ENCODE data around the gene CAMTA1.

DNA sequence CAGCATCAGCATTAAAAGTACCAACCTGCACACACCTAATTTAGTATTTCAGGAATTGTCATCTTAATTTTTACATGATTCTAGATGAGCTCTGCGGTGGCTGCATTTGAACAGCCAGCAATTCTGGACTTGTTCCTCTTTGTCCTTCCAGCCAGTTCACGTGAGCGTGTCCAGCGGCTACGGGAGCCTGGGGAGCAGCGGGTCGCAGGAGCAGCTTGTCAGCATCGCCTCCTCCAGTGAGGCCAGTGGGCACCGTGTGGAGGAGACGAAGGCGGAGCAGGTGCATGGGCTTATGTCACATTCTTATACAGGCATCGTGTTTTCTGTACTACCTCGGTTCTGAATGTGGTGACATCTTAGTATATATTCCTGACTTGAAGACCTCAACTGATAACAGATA lies 1024.5 kb downstream of the CAMTA1 start:
- TF ChIP-seq BHLHE40 (IDR thresholded peaks at IDR 0.05; ENCODE audit: borderline replicate concordance) (no peak), NFRKB (IDR thresholded peaks at IDR 0.05) (no peak), FOXA1 (IDR thresholded peaks at IDR 0.05) (no peak), SP1 (IDR thresholded peaks at IDR 0.05) (no peak)
